ENCODE measurements around the gene RPRD1A.
"Not testable (repeated sequence)": the region's sequence is repeated elsewhere in the genome, so short reads cannot be mapped to it uniquely, and the experiment has no call there.

Gene RPRD1A, protein sequence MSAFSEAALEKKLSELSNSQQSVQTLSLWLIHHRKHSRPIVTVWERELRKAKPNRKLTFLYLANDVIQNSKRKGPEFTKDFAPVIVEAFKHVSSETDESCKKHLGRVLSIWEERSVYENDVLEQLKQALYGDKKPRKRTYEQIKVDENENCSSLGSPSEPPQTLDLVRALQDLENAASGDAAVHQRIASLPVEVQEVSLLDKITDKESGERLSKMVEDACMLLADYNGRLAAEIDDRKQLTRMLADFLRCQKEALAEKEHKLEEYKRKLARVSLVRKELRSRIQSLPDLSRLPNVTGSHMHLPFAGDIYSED

DNA sequence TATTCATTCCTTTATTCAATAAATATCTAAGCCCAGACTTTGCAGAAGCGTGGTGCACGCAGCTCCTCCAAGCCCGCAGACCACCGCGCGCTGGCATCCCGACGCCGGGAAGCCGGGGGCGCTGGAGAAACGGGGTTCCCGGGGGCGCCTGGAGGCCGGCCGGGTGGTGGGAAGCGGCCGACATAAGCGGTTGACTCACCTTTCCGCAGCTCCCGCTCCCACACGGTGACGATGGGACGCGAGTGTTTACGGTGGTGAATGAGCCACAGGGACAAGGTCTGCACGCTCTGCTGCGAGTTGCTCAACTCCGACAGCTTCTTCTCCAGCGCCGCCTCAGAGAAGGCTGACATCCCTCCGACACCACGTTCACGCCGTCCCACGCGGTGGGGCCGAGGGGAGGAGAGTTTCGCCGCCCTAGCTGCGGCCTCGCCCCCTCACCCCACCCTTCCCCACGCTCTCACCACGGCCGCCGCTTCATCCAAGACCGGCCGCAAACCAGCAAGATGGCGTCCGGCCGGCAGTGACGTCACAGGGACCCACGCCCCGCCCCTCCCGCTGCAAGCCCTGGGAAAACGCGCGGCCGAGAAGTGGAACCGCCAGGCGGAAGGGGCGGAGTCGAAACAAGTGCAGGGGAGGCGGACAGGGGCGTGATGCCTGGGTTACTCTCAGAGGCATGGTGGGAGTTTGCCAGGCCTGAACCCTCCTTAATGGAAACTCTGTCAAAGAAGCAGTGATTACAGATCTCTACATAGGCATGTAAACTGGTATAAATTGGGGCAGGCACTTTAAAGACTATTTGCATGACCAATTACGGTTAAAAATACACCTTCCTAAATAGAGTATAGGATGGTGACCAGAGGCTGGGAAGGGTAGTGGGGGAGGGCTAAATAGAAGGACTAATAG lies at the start of gene RPRD1A:
TSS of gene RPRD1A (minus strand) at position 505 of the 903 bp plus-strand sequence. CDS start at position 350, 155 bp downstream.
- peak; percentile 92 for DNase-seq

- not testable (repeated sequence) for DNase-seq
These were observed 49.4 kb upstream of the RPRD1A start for GRCh38 chr18:36116771-36117170.

DNA sequence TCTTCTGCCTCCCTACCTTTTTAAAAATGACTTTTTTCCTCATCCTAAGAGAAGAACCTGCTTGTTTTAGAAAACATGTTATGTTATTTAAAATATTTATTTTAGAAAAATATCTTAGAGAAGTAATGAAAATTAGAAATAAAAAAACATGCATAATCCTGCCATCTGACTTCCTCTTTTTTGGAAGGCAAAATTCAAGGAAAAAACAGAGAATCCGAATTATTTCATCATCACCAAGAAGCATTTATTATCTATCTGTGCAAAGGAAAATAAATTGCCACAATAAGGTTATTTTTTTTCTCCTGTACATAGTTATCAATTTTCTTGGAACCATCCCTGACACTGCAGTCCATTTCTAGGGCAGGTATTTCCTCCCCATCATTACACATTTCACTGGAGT lies 47.4 kb upstream of the RPRD1A start:
- DNase-seq, result no peak

DNA sequence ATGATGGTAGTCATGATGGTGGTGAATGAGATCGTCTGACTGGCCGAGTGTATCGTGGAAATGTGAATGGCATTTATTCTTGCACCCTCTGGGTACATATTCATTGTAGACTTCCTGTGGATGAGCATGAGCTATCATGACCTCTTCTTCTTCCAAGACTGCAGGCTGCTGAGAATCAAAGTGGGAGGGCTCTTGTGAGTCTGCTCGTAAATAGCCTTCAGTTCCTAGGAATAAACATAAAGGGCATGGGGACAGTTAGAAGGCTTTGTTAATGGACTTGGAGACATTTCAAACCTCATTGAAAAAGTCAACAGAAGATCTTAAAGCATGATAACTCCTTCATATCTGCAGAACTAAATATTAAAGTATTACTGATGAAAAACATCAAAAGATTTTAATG lies 46.9 kb upstream of the RPRD1A start:
- no peak for DNase-seq

DNA sequence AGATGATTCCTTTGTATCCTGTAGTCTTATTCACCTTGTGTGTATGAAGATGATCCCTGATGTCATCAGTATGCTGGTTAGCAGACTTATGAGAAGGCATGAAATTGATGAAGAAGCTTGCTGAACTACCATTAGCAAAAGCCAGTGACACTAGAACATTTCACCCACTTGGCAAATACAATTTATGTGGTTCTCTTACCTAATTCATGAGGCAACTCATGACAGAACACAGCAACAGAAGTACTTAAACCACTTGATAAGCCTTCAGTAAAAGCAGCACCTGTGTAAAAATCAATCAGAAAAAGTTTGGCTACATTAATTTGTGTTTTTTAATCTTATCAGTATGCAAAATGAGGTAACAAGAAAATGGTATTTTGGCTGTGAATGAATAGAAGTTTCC lies 44.9 kb upstream of the RPRD1A start:
- DNase-seq, result no peak

DNA sequence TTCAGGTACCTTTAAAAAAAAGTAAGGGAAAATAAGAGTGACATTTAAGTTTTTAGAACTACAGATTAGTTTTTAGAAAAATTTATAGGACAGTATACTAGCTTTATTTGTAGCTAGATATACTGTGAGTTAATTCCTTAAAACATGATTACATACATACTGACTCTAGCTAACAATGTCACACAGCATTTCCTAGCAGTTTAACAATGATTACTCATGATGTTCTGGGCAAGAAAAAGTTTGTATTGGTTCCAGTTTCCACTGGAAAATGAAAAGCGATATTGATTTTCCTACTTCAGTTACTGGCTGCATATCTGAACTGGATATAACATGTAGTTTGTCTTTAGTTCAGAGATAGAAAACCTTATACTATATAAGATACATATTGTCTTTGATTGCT lies 42.4 kb upstream of the RPRD1A start:
- no peak for DNase-seq

- no peak for DNase-seq
These were observed 41.2 kb upstream of the RPRD1A start for GRCh38 chr18:36108601-36109000.

DNA sequence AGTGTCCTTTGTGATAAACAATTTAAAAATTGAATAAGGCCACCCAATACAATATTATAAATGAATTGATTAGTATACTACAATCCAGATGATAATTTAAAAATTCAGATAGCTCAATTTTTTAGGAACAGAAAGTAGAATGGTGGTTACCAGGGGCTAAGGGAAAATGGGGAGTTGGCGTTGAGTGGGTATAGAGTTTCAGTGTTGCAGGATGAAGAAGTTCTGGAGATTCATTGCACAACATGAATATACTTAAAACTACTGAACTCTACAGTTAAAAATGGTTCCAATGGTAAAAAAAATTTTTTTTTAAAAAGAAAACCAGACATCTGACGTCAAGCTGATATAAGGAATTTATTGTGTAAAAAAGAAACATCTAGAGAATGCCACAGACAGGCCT lies 40.8 kb upstream of the RPRD1A start:
- DNase-seq, result no peak

GRCh38 chr18:36107477-36107876 lies 40.1 kb upstream of the RPRD1A start:
- DNase-seq, result no peak

DNA sequence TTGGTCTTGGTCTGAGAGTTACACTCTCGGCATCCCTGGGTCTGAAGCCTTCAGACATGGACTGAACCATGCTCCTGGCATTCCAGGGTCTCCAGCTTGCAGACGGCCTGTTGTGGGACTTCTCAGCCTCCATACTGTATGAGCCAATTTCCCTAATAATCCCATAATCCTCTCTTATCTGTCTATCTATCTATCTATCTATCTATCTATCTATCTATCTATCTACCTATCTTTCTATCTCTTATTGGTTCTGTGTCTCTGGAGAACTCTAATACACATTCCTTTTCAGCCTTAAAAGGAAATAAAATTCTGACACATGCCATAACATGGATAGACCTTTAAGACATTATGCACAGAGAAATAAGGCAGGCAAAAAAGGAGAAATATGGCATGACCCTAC lies 37.4 kb upstream of the RPRD1A start:
- no peak for DNase-seq

DNA sequence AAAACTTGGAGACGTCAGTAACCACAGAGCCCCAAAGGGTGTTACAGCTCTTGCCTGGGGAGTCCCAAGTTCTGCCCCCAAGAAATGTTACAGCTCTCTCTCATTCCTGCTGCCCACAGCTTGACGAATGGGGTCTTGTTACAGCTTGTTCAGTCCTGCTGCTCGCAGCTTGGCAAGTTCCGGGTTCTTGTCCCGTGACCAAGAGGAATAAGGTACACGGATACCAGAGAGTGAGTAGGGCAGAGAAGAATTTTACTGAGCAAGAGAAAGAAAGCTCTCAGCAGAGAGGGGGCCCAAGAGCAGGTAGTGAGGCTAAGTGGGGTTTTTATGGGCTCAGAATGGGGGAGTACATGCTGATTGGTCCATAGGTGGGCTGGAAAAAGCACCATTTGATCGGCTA lies 34.6 kb upstream of the RPRD1A start:
- DNase-seq, result no peak

DNA sequence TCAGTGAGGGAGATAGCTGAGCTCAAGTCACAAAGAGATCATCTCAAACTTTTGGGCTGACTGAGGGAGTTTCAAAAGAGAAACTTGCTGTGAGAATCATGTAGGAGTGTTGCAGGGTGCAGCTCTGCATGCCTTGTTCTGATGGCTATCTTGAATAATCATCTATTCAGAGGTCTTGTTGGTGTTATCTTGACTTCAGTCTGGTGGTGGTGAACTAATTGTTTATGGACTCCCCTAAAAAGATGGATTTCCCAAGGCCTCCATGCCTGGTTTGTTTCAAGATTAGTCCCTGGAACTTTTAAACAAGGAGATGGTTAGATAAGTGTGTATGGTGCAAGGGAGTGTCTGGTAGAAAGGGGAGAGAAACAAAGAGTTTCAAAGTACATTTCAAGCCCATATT lies 32.0 kb upstream of the RPRD1A start:
- no peak for DNase-seq

DNA sequence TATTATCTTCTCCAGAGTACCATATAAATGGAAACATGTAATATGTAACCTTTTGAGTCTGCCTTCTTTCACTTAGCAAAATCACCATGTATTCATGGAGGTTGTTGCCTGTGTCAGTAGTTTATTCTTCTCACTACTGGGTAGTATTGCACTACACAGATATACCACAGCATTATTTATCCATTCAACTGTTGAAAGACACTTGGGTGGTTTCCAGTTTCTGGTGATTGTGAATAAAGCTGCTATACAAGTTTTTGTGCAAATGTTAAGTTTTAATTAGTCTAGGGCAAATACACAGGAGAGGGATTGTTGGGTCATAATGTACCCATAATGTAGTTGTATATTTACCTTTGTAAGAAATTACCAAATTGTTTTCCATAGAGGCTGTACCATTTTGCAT lies 29.6 kb upstream of the RPRD1A start:
- DNase-seq, result peak; percentile 41

DNA sequence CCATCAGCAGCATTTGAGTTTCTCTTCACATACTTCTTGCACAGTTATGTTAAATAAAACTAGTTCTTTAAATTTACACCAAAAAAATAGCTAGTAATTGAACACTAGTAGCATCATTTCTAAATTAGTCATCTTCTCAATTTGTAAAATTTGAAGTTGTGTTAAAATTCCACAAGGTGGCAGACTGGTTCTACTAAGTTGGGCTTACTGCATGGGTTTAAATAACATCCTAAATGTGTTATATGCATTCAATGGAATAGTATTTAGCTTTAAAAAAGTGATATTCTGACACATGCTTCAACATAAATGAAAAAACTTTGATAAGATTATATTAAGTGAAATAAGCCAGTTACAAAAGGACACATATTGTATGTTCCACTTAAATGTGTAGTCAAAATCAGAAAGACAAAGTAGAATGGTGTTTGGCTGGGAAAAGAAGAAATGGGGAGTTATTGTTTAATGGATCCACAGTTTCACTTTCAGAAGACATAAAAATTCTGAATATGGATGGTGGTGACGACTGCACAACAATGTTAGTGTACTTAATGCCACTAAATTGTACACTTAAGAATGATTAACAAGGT lies 28.7 kb upstream of the RPRD1A start:
- DNase-seq, result no peak

- no peak for DNase-seq
These were observed 27.1 kb upstream of the RPRD1A start for GRCh38 chr18:36094431-36094830.

GRCh38 chr18:36092116-36092515 lies 24.8 kb upstream of the RPRD1A start:
- DNase-seq, result not testable (repeated sequence)

DNA sequence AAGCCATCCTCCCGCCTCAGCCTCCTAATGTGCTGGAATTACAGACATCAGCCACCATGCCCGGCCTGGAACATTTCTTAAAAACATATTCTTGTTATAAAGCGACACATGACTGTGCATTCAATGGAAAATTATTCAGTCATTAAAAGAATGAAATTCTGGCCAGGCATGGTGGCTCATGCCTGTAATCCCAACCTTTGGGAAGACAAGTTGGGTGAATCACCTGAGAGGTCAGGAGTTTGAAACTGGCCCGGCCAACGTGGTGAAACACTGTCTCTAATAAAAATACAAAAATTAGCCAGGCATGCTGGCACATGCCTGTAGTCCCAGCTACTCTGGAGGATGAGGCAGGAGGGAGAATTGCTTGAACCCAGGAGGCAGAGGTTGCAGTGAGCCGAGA lies 21.6 kb upstream of the RPRD1A start:
- DNase-seq, result no peak

DNA sequence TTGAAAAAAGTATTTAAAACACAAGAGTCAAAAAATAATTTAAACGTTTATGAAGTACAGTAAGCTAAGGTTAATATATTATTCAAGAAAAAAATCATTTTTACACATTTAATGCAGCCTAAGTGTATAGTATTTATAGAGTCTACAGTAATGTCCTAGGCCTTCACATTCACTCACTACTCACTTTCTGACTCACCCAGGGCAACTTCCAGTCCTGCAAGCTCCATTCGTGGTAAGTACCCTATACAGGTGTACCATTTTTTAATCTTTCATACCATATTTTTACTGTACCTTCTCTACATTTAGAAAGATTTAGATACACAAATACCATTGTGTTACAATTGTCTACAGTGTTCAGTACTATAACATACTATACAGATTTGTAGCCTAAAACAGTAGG lies 20.9 kb upstream of the RPRD1A start:
- DNase-seq, result no peak

DNA sequence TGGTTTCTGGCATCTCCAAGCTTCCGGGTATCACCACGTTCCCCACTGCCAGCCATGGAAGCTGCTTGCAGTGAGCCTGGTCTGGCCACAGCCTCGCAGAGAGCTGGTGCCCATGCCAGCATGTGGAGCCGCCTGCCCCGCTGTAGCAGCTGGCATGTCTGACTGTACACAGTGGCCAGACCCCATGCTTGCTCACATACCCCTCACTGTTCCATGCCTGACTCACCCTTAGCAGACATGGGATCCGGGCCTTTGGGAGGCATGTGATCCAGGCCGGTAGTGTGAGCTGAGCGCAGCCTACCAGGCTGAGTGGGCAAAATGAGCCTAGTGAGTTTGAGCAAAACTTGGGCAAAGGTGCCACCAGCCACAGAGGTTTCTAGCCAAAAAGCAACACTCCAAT lies 18.8 kb upstream of the RPRD1A start:
- DNase-seq, result no peak

DNA sequence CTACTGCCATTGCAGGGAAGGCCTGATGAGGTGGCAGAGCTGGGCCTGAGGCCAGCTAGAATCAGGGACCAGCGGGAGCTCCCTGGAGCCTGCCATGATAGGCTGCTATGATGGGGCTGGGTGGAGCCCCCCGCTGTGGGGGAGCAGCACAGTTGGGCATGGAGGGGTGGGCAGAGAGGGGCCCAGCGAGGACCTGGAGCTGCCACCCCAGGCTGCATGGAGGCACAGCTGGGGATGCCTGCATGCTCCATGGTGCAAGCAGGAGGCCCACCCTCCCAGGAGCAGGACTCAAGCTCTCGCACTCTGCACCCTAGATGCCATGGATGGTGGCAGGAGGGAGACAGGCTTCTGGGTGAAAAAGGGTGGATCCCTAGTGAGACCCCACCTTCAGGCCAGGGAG lies 17.8 kb upstream of the RPRD1A start:
- no peak for DNase-seq

DNA sequence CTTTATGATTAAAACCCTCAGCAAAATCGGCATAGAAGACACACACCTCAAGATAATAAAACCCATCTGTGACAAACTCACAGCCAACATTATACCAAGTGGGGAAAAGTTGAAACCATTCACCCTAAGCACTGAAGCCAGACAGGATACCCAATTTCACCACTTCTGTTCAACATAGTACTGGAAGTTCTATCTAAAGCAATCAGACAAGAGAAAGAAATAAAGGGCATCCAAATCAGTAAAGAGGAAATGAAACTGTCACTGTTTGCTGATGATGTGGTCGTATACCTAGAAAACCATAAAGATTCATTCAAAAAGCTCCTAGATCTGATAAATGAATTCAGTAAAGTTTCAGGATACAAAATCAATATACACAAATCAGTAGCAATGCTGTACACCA lies 16.4 kb upstream of the RPRD1A start:
- no peak for DNase-seq

DNA sequence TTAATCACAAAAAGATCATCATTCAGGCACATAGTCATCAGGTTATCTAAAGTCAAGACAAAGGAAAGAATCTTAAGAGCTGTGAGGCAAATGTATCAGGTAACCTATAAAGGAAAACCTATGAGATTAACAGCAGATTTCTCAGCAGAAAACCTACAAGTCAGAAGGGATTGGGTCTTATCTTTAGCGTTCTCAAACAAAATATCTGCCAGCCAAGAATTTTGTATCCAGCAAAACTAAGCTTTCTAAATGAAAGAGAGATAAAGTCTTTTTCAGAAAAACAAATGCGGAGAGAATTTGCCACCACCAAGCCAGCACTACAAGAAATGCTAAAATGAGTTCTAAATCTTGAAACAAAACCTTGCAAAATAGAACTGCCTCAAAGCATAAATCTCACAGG lies 13.8 kb upstream of the RPRD1A start:
- DNase-seq, result not testable (repeated sequence)

DNA sequence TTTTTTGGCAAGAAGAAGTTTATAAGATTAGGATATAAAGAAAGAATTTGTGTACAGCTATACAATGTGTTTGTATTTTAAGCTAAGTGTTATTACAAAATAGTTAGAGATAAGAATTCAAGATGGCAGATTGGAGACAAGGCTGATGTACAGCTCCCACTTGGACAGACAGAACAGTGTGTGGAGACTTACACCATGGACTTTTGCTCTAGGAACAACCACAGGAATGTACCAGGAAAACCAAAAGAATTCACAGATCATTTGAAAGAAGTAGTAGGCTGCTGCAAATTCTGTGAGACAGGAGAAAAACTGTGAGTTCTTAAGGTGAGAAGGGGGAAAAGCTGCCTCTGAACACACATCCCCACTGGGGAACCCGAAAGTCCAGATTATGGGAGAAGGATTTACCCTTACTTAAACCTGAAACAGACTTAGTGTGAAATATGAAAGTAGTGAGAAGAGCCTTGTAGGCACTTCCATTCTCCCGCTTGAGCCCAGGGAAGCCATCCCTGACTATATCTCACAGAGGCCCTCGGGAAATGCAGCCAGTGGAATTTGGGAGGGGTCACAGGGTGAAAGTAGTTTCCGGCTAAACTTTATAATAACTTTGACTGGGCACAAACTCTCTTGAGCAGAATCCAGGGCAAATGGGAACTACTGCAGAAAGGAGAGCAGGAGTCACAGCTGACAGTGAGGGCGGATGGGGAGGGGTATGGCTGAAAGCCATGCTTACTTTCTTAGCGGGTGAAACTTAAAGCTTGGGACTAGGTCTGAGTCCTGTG lies 11.6 kb upstream of the RPRD1A start:
- DNase-seq, result no peak

Data from NCI-H774 (cell line).